Keratinocyte (primary cell): ENCODE data around the gene EPB41L2. TPM values are rescaled to one million over a fixed set of nuclear protein-coding genes. Genes with fewer than 3 reads are reported as not detected.

Experiments
- DNase-seq: peaks from one replicate; pipeline ENCODE4 v3.0.0-alpha.2; 2011; ENCODE audit warnings: low read depth, missing footprints, low spot score
- FAIRE-seq: peaks from 2 replicates; lab custom pipeline; 2011; peaks lifted over from hg19 to GRCh38; lab: Jason Lieb, UNC
- H2AFZ ChIP-seq: 2 replicates; pipeline ENCODE4 v1.6.0; 2012; ENCODE audit warnings: low read length, control low read depth, inconsistent platforms; ENCODE audit not compliant: control insufficient read depth
- H3K27ac ChIP-seq: 2 replicates; pipeline ENCODE4 v1.5.1; 2011; ENCODE audit warnings: low read length; ENCODE audit not compliant: control insufficient read depth, insufficient read depth
- H3K27me3 ChIP-seq: 3 replicates; pipeline ENCODE4 v1.6.0; 2011; ENCODE audit warnings: low read length; ENCODE audit not compliant: control insufficient read depth, insufficient read depth; ENCODE audit errors: extremely low read depth
- H3K36me3 ChIP-seq, 2 experiments: 2 replicates in 1 of 2; 3 replicates in 1 of 2; pipeline ENCODE4 v1.5.1; 2011; ENCODE audit warnings: low read length in 2 of 2, mild to moderate bottlenecking in 1 of 2; ENCODE audit not compliant: control insufficient read depth in 2 of 2, insufficient read depth in 2 of 2; ENCODE audit errors: extremely low read depth in 1 of 2
- H3K4me1 ChIP-seq: 3 replicates; pipeline ENCODE4 v1.5.1; 2011; ENCODE audit warnings: low read length; ENCODE audit not compliant: control insufficient read depth, insufficient read depth; ENCODE audit errors: extremely low read depth
- H3K4me2 ChIP-seq: 3 replicates; pipeline ENCODE4 v1.6.0; 2011; ENCODE audit warnings: low read depth, low read length; ENCODE audit not compliant: control insufficient read depth, insufficient read depth; ENCODE audit errors: extremely low read depth
- H3K4me3 ChIP-seq, 3 experiments: fragments of 200-600 bp in 1 of 3; sonication (generic) in 1 of 3; 2 replicates in 2 of 3; 3 replicates in 1 of 3; pipeline ENCODE4 v1.5.1; 2011 to 2016; ENCODE audit warnings: low read length in 3 of 3, mild to moderate bottlenecking in 3 of 3, control low read depth in 2 of 3, inconsistent platforms in 1 of 3, low read depth in 1 of 3, mixed read lengths in 1 of 3, mixed run types in 1 of 3, moderate library complexity in 1 of 3; ENCODE audit not compliant: control insufficient read depth in 2 of 3, insufficient read depth in 2 of 3; ENCODE audit errors: extremely low read depth in 1 of 3
- H3K79me2 ChIP-seq: 2 replicates; pipeline ENCODE4 v1.6.0; 2012; ENCODE audit warnings: low read length; ENCODE audit not compliant: control insufficient read depth, insufficient read depth
- H3K9ac ChIP-seq: 3 replicates; pipeline ENCODE4 v1.6.0; 2011; ENCODE audit warnings: low read length; ENCODE audit not compliant: control insufficient read depth, insufficient read depth; ENCODE audit errors: extremely low read depth
- H3K9me1 ChIP-seq: 3 replicates; pipeline ENCODE4 v1.6.0; 2011; ENCODE audit warnings: low read length; ENCODE audit not compliant: control insufficient read depth, insufficient read depth; ENCODE audit errors: extremely low read depth
- H3K9me3 ChIP-seq: 2 replicates; pipeline ENCODE4 v1.5.1; 2012; ENCODE audit warnings: low read depth, low read length; ENCODE audit not compliant: control insufficient read depth
- H4K20me1 ChIP-seq: 3 replicates; pipeline ENCODE4 v1.6.0; 2011; ENCODE audit warnings: low read length; ENCODE audit not compliant: control insufficient read depth, insufficient read depth; ENCODE audit errors: extremely low read depth
- EZH2 ChIP-seq: IDR thresholded peaks from one replicate; pipeline ENCODE4 v1.6.1; 2012; ENCODE audit warnings: inconsistent platforms, mild to moderate bottlenecking, low read length, moderate library complexity
- dilution Hi-C: fragments of 300-500 bp; cut with MboI; formaldehyde crosslinking; loops from one replicate; pipeline ENCODE4 v1.7.0; 2020; ENCODE audit warnings: low sequenced_read_pairs; ENCODE audit not compliant: extremely low pct_ligation_motif_present
- polyA plus RNA-seq, 5 experiments: library from polyadenylated mRNA; depleted of rRNA in 3 of 5; stranded (reverse) in 3 of 5; stranded (forward) in 1 of 5; unstranded in 1 of 5; fragments of >200 nt; gene quantifications; 1 replicate in 1 of 5; 2 replicates in 3 of 5; 3 replicates in 1 of 5; pipeline versions ENCODE4 v1.2.1 to v1.2.3, GENCODE V29; 2011 to 2012; ENCODE audit warnings: missing spikeins in 2 of 5, low read depth in 1 of 5, low replicate concordance in 1 of 5
- TF ChIP-seq, protein P1 (sequence below), 3 experiments: IDR thresholded peaks in 1 of 3; conservative IDR thresholded peaks in 1 of 3; optimal IDR thresholded peaks in 1 of 3; 2 replicates in 2 of 3; 3 replicates in 1 of 3; pipeline versions ENCODE3 to v1.5.1; 2011; ENCODE audit warnings: low read length in 3 of 3, mild to moderate bottlenecking in 3 of 3, moderate library complexity in 2 of 3, control low read depth in 1 of 3, inconsistent platforms in 1 of 3; ENCODE audit not compliant: insufficient read depth in 2 of 3; ENCODE audit errors: extremely low read depth in 1 of 3

Gene EPB41L2
- polyA plus RNA-seq, 1 donor (not counting 4 experiments of a cell fraction or from before 2014, with no cell fraction given): 22.0 TPM

DNA sequence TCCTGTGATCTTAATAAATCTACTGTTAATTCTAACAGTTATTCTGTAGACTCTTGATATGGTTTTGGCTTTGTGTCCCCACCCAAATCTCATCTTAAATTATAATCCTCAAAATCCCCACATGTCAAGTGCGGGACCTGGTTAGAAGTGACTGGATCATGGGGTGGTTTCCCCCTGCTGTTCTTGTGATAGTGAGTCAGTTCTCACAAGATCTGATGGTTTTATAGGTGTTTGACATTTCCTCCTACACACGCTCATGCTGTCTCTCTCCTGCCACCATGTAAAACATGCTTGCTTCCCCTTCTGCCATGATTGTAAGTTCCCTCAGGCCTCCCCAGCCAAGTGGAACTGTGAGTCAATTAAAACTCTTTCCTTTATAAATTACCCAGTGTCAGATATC lies 10.5 kb upstream of the EPB41L2 start:
- H3K36me3 ChIP-seq: no peaks in the 10 kb centered on the region
- TF ChIP-seq, protein P1, sequence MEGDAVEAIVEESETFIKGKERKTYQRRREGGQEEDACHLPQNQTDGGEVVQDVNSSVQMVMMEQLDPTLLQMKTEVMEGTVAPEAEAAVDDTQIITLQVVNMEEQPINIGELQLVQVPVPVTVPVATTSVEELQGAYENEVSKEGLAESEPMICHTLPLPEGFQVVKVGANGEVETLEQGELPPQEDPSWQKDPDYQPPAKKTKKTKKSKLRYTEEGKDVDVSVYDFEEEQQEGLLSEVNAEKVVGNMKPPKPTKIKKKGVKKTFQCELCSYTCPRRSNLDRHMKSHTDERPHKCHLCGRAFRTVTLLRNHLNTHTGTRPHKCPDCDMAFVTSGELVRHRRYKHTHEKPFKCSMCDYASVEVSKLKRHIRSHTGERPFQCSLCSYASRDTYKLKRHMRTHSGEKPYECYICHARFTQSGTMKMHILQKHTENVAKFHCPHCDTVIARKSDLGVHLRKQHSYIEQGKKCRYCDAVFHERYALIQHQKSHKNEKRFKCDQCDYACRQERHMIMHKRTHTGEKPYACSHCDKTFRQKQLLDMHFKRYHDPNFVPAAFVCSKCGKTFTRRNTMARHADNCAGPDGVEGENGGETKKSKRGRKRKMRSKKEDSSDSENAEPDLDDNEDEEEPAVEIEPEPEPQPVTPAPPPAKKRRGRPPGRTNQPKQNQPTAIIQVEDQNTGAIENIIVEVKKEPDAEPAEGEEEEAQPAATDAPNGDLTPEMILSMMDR (optimal IDR thresholded peaks at IDR 0.05 in 1 of 3, IDR thresholded peaks at IDR 0.05 in 1 of 3, conservative IDR thresholded peaks at IDR 0.05 in 1 of 3; ENCODE audit: extremely low read depth in 1 of 3, insufficient read depth in 2 of 3, low read length in 3 of 3): no peak
- no peak for TF ChIP-seq EZH2
- H3K27ac ChIP-seq: no peak overlapping the region
- no peaks in the 10 kb centered on the region for H3K4me1 ChIP-seq
- DNase-seq (no peak), FAIRE-seq (no peak)
- no peak overlapping the region for H3K4me2 ChIP-seq
- no peak overlapping the region for H3K9ac ChIP-seq
- no peaks in the 10 kb centered on the region for H3K27me3 ChIP-seq
- no peaks in the 10 kb centered on the region for H3K9me3 ChIP-seq
- H2AFZ ChIP-seq: no peak overlapping the region
- no peaks in the 10 kb centered on the region for H4K20me1 ChIP-seq
- no peaks in the 10 kb centered on the region for H3K9me1 ChIP-seq
- dilution Hi-C loops: no loop called here
- no peak overlapping the region for H3K4me3 ChIP-seq
- no peaks in the 10 kb centered on the region for H3K79me2 ChIP-seq

DNA sequence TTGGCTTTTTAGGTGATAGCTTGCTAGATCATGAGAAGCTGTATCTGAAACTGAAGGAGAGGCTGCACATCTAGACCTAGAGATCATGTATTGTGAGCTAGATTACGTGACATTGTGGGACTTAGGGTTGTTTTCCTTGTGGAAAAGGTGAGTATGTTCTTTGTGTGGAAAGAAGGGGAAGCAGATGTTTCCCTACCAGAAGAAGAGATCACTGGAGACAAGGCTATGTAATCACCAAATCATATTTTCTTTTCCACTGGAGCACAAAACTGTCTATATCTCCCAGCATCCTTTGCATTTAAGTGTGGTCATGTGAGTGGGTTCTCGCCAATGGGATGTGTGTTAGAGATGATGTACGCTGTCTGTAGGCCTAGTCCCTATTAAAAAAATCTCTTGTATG lies 7.0 kb upstream of the EPB41L2 start:
- no peak overlapping the region for H2AFZ ChIP-seq
- no peak overlapping the region for H3K4me2 ChIP-seq

More for the DNA sequence above, 7.0 kb upstream of the EPB41L2 start:
- no peaks in the 10 kb centered on the region for H3K9me1 ChIP-seq
- no peaks in the 10 kb centered on the region for H4K20me1 ChIP-seq
- no peaks in the 10 kb centered on the region for H3K27me3 ChIP-seq
- dilution Hi-C loops: no loop called here
- no peak overlapping the region for H3K9ac ChIP-seq
- no peak for TF ChIP-seq EZH2
- TF ChIP-seq, protein P1 (optimal IDR thresholded peaks at IDR 0.05 in 1 of 3, IDR thresholded peaks at IDR 0.05 in 1 of 3, conservative IDR thresholded peaks at IDR 0.05 in 1 of 3; ENCODE audit: extremely low read depth in 1 of 3, insufficient read depth in 2 of 3, low read length in 3 of 3): no peak
- H3K4me1 ChIP-seq: peaks cover 6% of the 10 kb centered on the region
- H3K36me3 ChIP-seq: no peaks in the 10 kb centered on the region
- no peak for DNase-seq
- no peak overlapping the region for H3K27ac ChIP-seq
- H3K4me3 ChIP-seq: no peak overlapping the region
- H3K79me2 ChIP-seq: no peaks in the 10 kb centered on the region
- no peak for FAIRE-seq
- no peaks in the 10 kb centered on the region for H3K9me3 ChIP-seq
